ENCODE data around the gene EDARADD. TPM values are rescaled to one million over a fixed set of nuclear protein-coding genes. Genes with fewer than 3 reads are reported as not detected.

The EDARADD gene
- total RNA-seq, 1 donor from 2014 or later = 12.3 TPM

DNA sequence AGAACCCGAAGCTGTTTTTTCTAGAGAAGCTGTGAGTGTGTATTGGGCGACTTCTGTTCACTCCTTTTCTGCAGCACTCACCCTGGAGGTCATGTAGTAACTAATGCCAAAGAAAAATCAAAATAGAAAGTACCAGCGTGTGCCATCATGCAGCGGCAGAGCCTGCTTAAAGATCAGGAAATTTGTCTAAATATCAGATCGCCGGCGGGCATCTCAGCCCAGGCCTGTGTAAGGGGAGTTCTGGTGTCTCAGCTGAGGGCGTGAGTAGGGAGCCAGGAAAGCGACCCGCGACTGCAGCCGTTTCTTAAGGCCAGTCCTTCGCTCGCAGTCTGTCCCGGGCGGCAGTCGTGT is 768 bp downstream of the EDARADD start:
- peaks cover 21% of the 10 kb centered on the region for H3K4me1 Mint-ChIP-seq (ENCODE audit: low read depth)
- H3K27me3 Mint-ChIP-seq = peaks cover 10% of the 10 kb centered on the region
- no peaks in the 10 kb centered on the region for H3K36me3 Mint-ChIP-seq (ENCODE audit: insufficient read depth)
- peak overlapping the region; percentile 88 for H3K27ac Mint-ChIP-seq
- TF ChIP-seq CTCF (IDR thresholded peaks at IDR 0.05; ENCODE audit: unreplicated experiment) = no peak
- no peak for DNase-seq (ENCODE audit: low spot score, unreplicated experiment)
- H3K4me3 Mint-ChIP-seq (ENCODE audit: low read depth) = peak overlapping the region; percentile 87
- no peaks in the 10 kb centered on the region for H3K9me3 Mint-ChIP-seq (ENCODE audit: low read depth)

- Mint-ChIP-seq H3K27me3 (peaks cover 10% of the 10 kb centered on the region), H3K27ac (no peak overlapping the region), H3K36me3 (ENCODE audit: insufficient read depth) (no peaks in the 10 kb centered on the region), H3K9me3 (ENCODE audit: low read depth) (no peaks in the 10 kb centered on the region), H3K4me1 (ENCODE audit: low read depth) (peaks cover 27% of the 10 kb centered on the region), H3K4me3 (ENCODE audit: low read depth) (peak overlapping the region; percentile 87)
- peak; percentile 49 for DNase-seq (ENCODE audit: low spot score, unreplicated experiment)
- TF ChIP-seq CTCF (IDR thresholded peaks at IDR 0.05; ENCODE audit: unreplicated experiment) = no peak
Measured at GRCh38 chr1:236395230-236395946, 1.3 kb downstream of the EDARADD start.

- no peak for TF ChIP-seq CTCF (IDR thresholded peaks at IDR 0.05; ENCODE audit: unreplicated experiment)
- Mint-ChIP-seq H3K36me3 (ENCODE audit: insufficient read depth) (no peaks in the 10 kb centered on the region), H3K27ac (peak overlapping the region; percentile 94), H3K27me3 (peaks cover 10% of the 10 kb centered on the region), H3K4me1 (ENCODE audit: low read depth) (peaks cover 28% of the 10 kb centered on the region), H3K4me3 (ENCODE audit: low read depth) (peak overlapping the region; percentile 83), H3K9me3 (ENCODE audit: low read depth) (no peaks in the 10 kb centered on the region)
- DNase-seq (ENCODE audit: low spot score, unreplicated experiment) = no peak
Measured at GRCh38 chr1:236395947-236396664, 2.0 kb downstream of the EDARADD start.

- Mint-ChIP-seq H3K4me1 (ENCODE audit: low read depth) (peaks cover 30% of the 10 kb centered on the region), H3K36me3 (ENCODE audit: insufficient read depth) (peaks cover 2% of the 10 kb centered on the region), H3K9me3 (ENCODE audit: low read depth) (no peaks in the 10 kb centered on the region), H3K4me3 (ENCODE audit: low read depth) (peak overlapping the region; percentile 83), H3K27ac (peak overlapping the region; percentile 94), H3K27me3 (peaks cover 14% of the 10 kb centered on the region)
- DNase-seq (ENCODE audit: low spot score, unreplicated experiment) = no peak
- no peak for TF ChIP-seq CTCF (IDR thresholded peaks at IDR 0.05; ENCODE audit: unreplicated experiment)
Measured at GRCh38 chr1:236396665-236397043, 2.6 kb downstream of the EDARADD start.

GRCh38 chr1:236397173-236397759 is 3.2 kb downstream of the EDARADD start:
- H3K4me1 Mint-ChIP-seq (ENCODE audit: low read depth) = peaks cover 28% of the 10 kb centered on the region
- H3K36me3 Mint-ChIP-seq (ENCODE audit: insufficient read depth) = peaks cover 2% of the 10 kb centered on the region
- no peak overlapping the region for H3K4me3 Mint-ChIP-seq (ENCODE audit: low read depth)
- DNase-seq (ENCODE audit: low spot score, unreplicated experiment) = no peak
- H3K27me3 Mint-ChIP-seq = peaks cover 11% of the 10 kb centered on the region
- H3K27ac Mint-ChIP-seq = no peak overlapping the region
- H3K9me3 Mint-ChIP-seq (ENCODE audit: low read depth) = no peaks in the 10 kb centered on the region
- no peak for TF ChIP-seq CTCF (IDR thresholded peaks at IDR 0.05; ENCODE audit: unreplicated experiment)
